GM23338 (cell line): ENCODE measurements around the gene RNF19B. TPM values are rescaled to one million over a fixed set of nuclear protein-coding genes. Genes with fewer than 3 reads are reported as not detected.

Experiments
- ATAC-seq: fragments of 200-7000 bp; cut with Tn5 transposase; 3 replicates; pipeline ENCODE4 v1.9.1; 2020
- DNase-seq: peaks from one replicate; pipeline ENCODE4 v3.0.0-alpha.2; 2015; ENCODE audit warnings: low spot score
- H2AFZ ChIP-seq: fragments of 200-600 bp; sonication (generic); 2 replicates; pipeline ENCODE4 v1.8.0; 2016; ENCODE audit warnings: antibody characterized with exemption, mild to moderate bottlenecking, moderate library complexity
- H3F3A ChIP-seq: fragments of 200-600 bp; sonication (generic); replicated peaks from 2 replicates; pipeline ENCODE4 v1.8.0; 2017; ENCODE audit warnings: antibody characterized with exemption, mixed run types, low read depth
- H3K27ac ChIP-seq: fragments of 200-600 bp; sonication (generic); 2 replicates; pipeline ENCODE4 v1.6.1; 2016; ENCODE audit warnings: low read depth
- H3K27me3 ChIP-seq: fragments of 200-600 bp; sonication (generic); 2 replicates; pipeline ENCODE4 v1.8.0; 2016; ENCODE audit warnings: mild to moderate bottlenecking, mixed run types, moderate library complexity; ENCODE audit not compliant: insufficient read depth
- H3K36me3 ChIP-seq: fragments of 200-600 bp; sonication (generic); 2 replicates; pipeline ENCODE4 v1.8.0; 2016; ENCODE audit warnings: mild to moderate bottlenecking; ENCODE audit not compliant: insufficient read depth
- H3K4me1 ChIP-seq: fragments of 200-600 bp; sonication (generic); 2 replicates; pipeline ENCODE4 v1.8.0; 2016; ENCODE audit warnings: mild to moderate bottlenecking, moderate library complexity; ENCODE audit not compliant: insufficient read depth
- H3K4me2 ChIP-seq: fragments of 200-600 bp; sonication (generic); 2 replicates; pipeline ENCODE4 v1.7.1; 2017; ENCODE audit warnings: mixed run types
- H3K4me3 ChIP-seq: fragments of 200-600 bp; sonication (generic); 2 replicates; pipeline ENCODE4 v1.6.1; 2016; ENCODE audit warnings: mixed run types
- H3K79me2 ChIP-seq: fragments of 200-600 bp; sonication (generic); replicated peaks from 2 replicates; pipeline ENCODE4 v1.8.0; 2017; ENCODE audit warnings: mild to moderate bottlenecking; ENCODE audit not compliant: insufficient read depth
- H3K9me2 ChIP-seq: fragments of 200-600 bp; sonication (generic); 2 replicates; pipeline ENCODE4 v1.8.0; 2017; ENCODE audit not compliant: insufficient read depth
- H4K20me1 ChIP-seq: fragments of 200-600 bp; sonication (generic); replicated peaks from 2 replicates; pipeline ENCODE4 v1.8.0; 2017; ENCODE audit warnings: mild to moderate bottlenecking; ENCODE audit not compliant: insufficient read depth
- H3K27ac Mint-ChIP-seq: 2 replicates; pipeline ENCODE4 v1.8.0; 2020; ENCODE audit warnings: inconsistent platforms, mild to moderate bottlenecking, moderate library complexity, mixed read lengths
- H3K27me3 Mint-ChIP-seq: 3 replicates; pipeline ENCODE4 v1.8.0; 2022; ENCODE audit warnings: low read depth, mild to moderate bottlenecking, moderate library complexity, mixed read lengths, inconsistent platforms; ENCODE audit not compliant: insufficient read depth, poor library complexity
- H3K36me3 Mint-ChIP-seq: 3 replicates; pipeline ENCODE4 v1.8.0; 2021; ENCODE audit warnings: low read depth, mild to moderate bottlenecking, inconsistent platforms, moderate library complexity, mixed read lengths
- H3K4me1 Mint-ChIP-seq: 3 replicates; pipeline ENCODE4 v1.8.0; 2020; ENCODE audit warnings: mild to moderate bottlenecking, inconsistent platforms, mixed read lengths
- H3K4me3 Mint-ChIP-seq: 3 replicates; pipeline ENCODE4 v1.8.0; 2021; ENCODE audit warnings: moderate library complexity, mild to moderate bottlenecking, inconsistent platforms, mixed read lengths
- H3K9me3 Mint-ChIP-seq: 3 replicates; pipeline ENCODE4 v1.8.0; 2020; ENCODE audit warnings: moderate library complexity, mild to moderate bottlenecking, inconsistent platforms, mixed read lengths
- CREB1 ChIP-seq: fragments of 250-450 bp; sonication (Bioruptor Pico); IDR thresholded peaks from 2 replicates; pipeline ENCODE4 v1.5.0; 2020; ENCODE audit warnings: low read depth, mild to moderate bottlenecking, moderate library complexity
- CTCF ChIP-seq, 2 experiments: fragments of 200-600 bp in 1 of 2; sonication (generic) in 1 of 2; conservative IDR thresholded peaks; 2 replicates each; pipeline versions ENCODE4 v1.5.1 to v1.6.1; 2016 to 2017; ENCODE audit warnings: antibody characterized with exemption in 2 of 2, low read depth in 2 of 2, mild to moderate bottlenecking in 2 of 2, moderate library complexity in 1 of 2
- EZH2 ChIP-seq: fragments of 200-600 bp; sonication (generic); IDR thresholded peaks from one replicate; pipeline ENCODE4 v1.8.0; 2017; ENCODE audit warnings: antibody characterized with exemption, mild to moderate bottlenecking, low read depth; ENCODE audit not compliant: unreplicated experiment
- EZH2phosphoT487 ChIP-seq: fragments of 200-600 bp; sonication (generic); IDR thresholded peaks from one replicate; pipeline ENCODE4 v1.8.1; 2018; ENCODE audit warnings: antibody characterized with exemption; ENCODE audit not compliant: unreplicated experiment
- NANOG ChIP-seq: IDR thresholded peaks from 2 replicates; pipeline ENCODE4 v1.6.1; 2016; ENCODE audit warnings: antibody characterized with exemption, borderline replicate concordance
- POLR2AphosphoS5 ChIP-seq: IDR thresholded peaks from 2 replicates; pipeline ENCODE4 v1.6.1; 2016; ENCODE audit warnings: antibody characterized with exemption, low read depth
- REST ChIP-seq: IDR thresholded peaks from one replicate; pipeline ENCODE4 v1.6.1; 2018; ENCODE audit warnings: antibody characterized with exemption; ENCODE audit not compliant: unreplicated experiment
- STAT1 ChIP-seq: IDR thresholded peaks from one replicate; pipeline ENCODE4 v1.6.1; 2016; ENCODE audit warnings: antibody characterized with exemption; ENCODE audit not compliant: unreplicated experiment
- ZNF114 ChIP-seq: fragments of 250-450 bp; sonication (Bioruptor Pico); IDR thresholded peaks from 2 replicates; pipeline ENCODE4 v1.5.0; 2020; ENCODE audit warnings: mild to moderate bottlenecking, moderate library complexity
- polyA plus RNA-seq: library from polyadenylated mRNA; unstranded; fragments of >200 nt; fragmentation: Nextera tagmentation; extraction: Ambion mirVana; gene quantifications from 2 replicates; pipeline ENCODE4 v1.2.1, GENCODE V29; 2016
- total RNA-seq: library from RNA; depleted of rRNA; stranded (reverse); fragments of >200 nt; shearing (Covaris generic); gene quantifications from 2 replicates; pipeline ENCODE4 v1.2.3, GENCODE V29; 2014

Gene RNF19B
- total and polyA plus RNA-seq, 2 experiments from 2014 or later = 2.9 to 11.9 TPM

- H3K9me3 Mint-ChIP-seq = no peaks in the 10 kb centered on the region
- H3K4me2 ChIP-seq = no peak overlapping the region
- H2AFZ ChIP-seq = no peak overlapping the region
- no peak for ATAC-seq
- DNase-seq = no peak
- peaks cover 30% of the 10 kb centered on the region for H3K27me3 Mint-ChIP-seq
- H3K4me3 ChIP-seq = no peak overlapping the region
- no peaks in the 10 kb centered on the region for H4K20me1 ChIP-seq
- no peaks in the 10 kb centered on the region for H3K36me3 ChIP-seq
- H3K9me2 ChIP-seq = no peaks in the 10 kb centered on the region
- H3F3A ChIP-seq = no peaks in the 10 kb centered on the region; the same call in 1 of the 2 replicates
- H3K4me3 Mint-ChIP-seq = no peak overlapping the region
- peaks cover 31% of the 10 kb centered on the region for H3K27me3 ChIP-seq
- no peak for TF ChIP-seq EZH2phosphoT487
- H3K27ac ChIP-seq = no peak overlapping the region
- peaks cover 4% of the 10 kb centered on the region; the same call in 1 of the 2 replicates for H3K4me1 ChIP-seq
- H3K79me2 ChIP-seq = no peaks in the 10 kb centered on the region
- H3K36me3 Mint-ChIP-seq = no peaks in the 10 kb centered on the region; the same call in 2 of the 3 replicates
- H3K4me1 Mint-ChIP-seq = peaks cover 6% of the 10 kb centered on the region
- H3K27ac Mint-ChIP-seq = no peak overlapping the region
These were observed 44.5 kb downstream of the RNF19B start for GRCh38 chr1:32919811-32920733.

GRCh38 chr1:32918179-32918578, 46.4 kb downstream of the RNF19B start:
- ATAC-seq (peak; percentile 45; the same call in 2 of the 3 replicates), DNase-seq (no peak)
- Mint-ChIP-seq H3K4me3 (no peak overlapping the region), H3K4me1 (no peaks in the 10 kb centered on the region), H3K27me3 (peaks cover 13% of the 10 kb centered on the region), H3K27ac (no peak overlapping the region), H3K9me3 (no peaks in the 10 kb centered on the region), H3K36me3 (no peaks in the 10 kb centered on the region)
- H3K4me1 ChIP-seq = no peaks in the 10 kb centered on the region
- H2AFZ ChIP-seq = no peak overlapping the region
- no peak overlapping the region for H3K4me2 ChIP-seq
- H3K4me3 ChIP-seq = no peak overlapping the region
- H3K79me2 ChIP-seq = no peaks in the 10 kb centered on the region
- no peak overlapping the region for H3K27ac ChIP-seq
- no peaks in the 10 kb centered on the region for H4K20me1 ChIP-seq
- H3K27me3 ChIP-seq = peaks cover 12% of the 10 kb centered on the region
- H3K36me3 ChIP-seq = no peaks in the 10 kb centered on the region
- no peaks in the 10 kb centered on the region for H3K9me2 ChIP-seq
- H3F3A ChIP-seq = no peaks in the 10 kb centered on the region
- TF ChIP-seq NANOG (no peak), CTCF (conservative IDR thresholded peaks at IDR 0.05; ENCODE audit: low read depth in 2 of 2) (no peak), ZNF114 (no peak), EZH2 (no peak), POLR2AphosphoS5 (no peak), CREB1 (no peak), STAT1 (no peak), REST (no peak)
